ENCODE data around the gene ANKRD33B. TPM values are rescaled to one million over a fixed set of nuclear protein-coding genes. Genes with fewer than 3 reads are reported as not detected.

The ANKRD33B gene
- total RNA-seq, 1 experiment from 2014 or later = 14.9 TPM

- H3K36me3 ChIP-seq (ENCODE audit: low read depth, low read length) = no peaks in the 10 kb centered on the region
- H3K9ac ChIP-seq (ENCODE audit: low read length) = no peak overlapping the region
- no peaks in the 10 kb centered on the region for H4K20me1 ChIP-seq (ENCODE audit: low read length)
- peaks cover 45% of the 10 kb centered on the region for H3K79me2 ChIP-seq (ENCODE audit: low read length)
- POLR2A ChIA-PET (ENCODE audit: unreplicated experiment) = interaction anchor here (0.6 kb wide), 1 partner anchor 29 kb away, joined by 8 read pairs; no protein-coding TSS in a partner anchor
- no TSS peak for BruUV-seq (replicated peaks)
- DNase-seq (peak; percentile 93), ATAC-seq (peak; percentile 48)
- no peak overlapping the region for H2AFZ ChIP-seq (ENCODE audit: low read length)
- H3K9me3 ChIP-seq (ENCODE audit: low read length) = no peaks in the 10 kb centered on the region
- intact Hi-C loops (cut with micrococcal nuclease) = no loop called here
- H3K27me3 ChIP-seq (ENCODE audit: low read length) = no peaks in the 10 kb centered on the region
- no peaks in the 10 kb centered on the region for H3K9me2 ChIP-seq (replicated peaks; ENCODE audit: low read length)
- no peak overlapping the region for H3K4me3 ChIP-seq (ENCODE audit: low read length)
- peaks cover 27% of the 10 kb centered on the region for H3K4me1 ChIP-seq (ENCODE audit: insufficient read depth, low read length)
- peak overlapping the region; percentile 25 for H3K27ac ChIP-seq (ENCODE audit: low read length)
- H3F3A ChIP-seq (ENCODE audit: low read length, unreplicated experiment) = no peaks in the 10 kb centered on the region
- TF ChIP-seq CTCF (conservative IDR thresholded peaks at IDR 0.05; ENCODE audit: low read depth, low read length) = no peak
- no peak for TF ChIP-seq EZH2phosphoT487 (IDR thresholded peaks at IDR 0.05; ENCODE audit: borderline replicate concordance, low read length)
- TF ChIP-seq EZH2 (IDR thresholded peaks at IDR 0.05; ENCODE audit: low read length, unreplicated experiment) = no peak
- CTCF ChIA-PET = no interaction called here
- peak overlapping the region; percentile 9 for H3K4me2 ChIP-seq (ENCODE audit: low read length)
Observed at GRCh38 chr5:10590226-10590999, 26.5 kb downstream of the ANKRD33B start.

- H3K27ac ChIP-seq (ENCODE audit: low read length) = peak overlapping the region; percentile 25
- peaks cover 33% of the 10 kb centered on the region for H3K4me1 ChIP-seq (ENCODE audit: insufficient read depth, low read length)
- POLR2A ChIA-PET (ENCODE audit: unreplicated experiment) = no interaction called here
- no peaks in the 10 kb centered on the region for H4K20me1 ChIP-seq (ENCODE audit: low read length)
- H3F3A ChIP-seq (ENCODE audit: low read length, unreplicated experiment) = no peaks in the 10 kb centered on the region
- BruUV-seq (replicated peaks) = no TSS peak
- peak overlapping the region; percentile 9 for H3K4me2 ChIP-seq (ENCODE audit: low read length)
- intact Hi-C loops (cut with micrococcal nuclease) = no loop called here
- no peak for TF ChIP-seq CTCF (conservative IDR thresholded peaks at IDR 0.05; ENCODE audit: low read depth, low read length)
- no peak for TF ChIP-seq EZH2 (IDR thresholded peaks at IDR 0.05; ENCODE audit: low read length, unreplicated experiment)
- no peak for TF ChIP-seq EZH2phosphoT487 (IDR thresholded peaks at IDR 0.05; ENCODE audit: borderline replicate concordance, low read length)
- no peaks in the 10 kb centered on the region for H3K9me3 ChIP-seq (ENCODE audit: low read length)
- no peak overlapping the region for H2AFZ ChIP-seq (ENCODE audit: low read length)
- H3K4me3 ChIP-seq (ENCODE audit: low read length) = no peak overlapping the region
- ATAC-seq (no peak), DNase-seq (no peak)
- CTCF ChIA-PET = interaction anchor here (0.6 kb wide), 1 partner anchor 36 kb away, joined by 3 read pairs; no protein-coding TSS in a partner anchor
- no peak overlapping the region for H3K9ac ChIP-seq (ENCODE audit: low read length)
- H3K27me3 ChIP-seq (ENCODE audit: low read length) = no peaks in the 10 kb centered on the region
- no peaks in the 10 kb centered on the region for H3K36me3 ChIP-seq (ENCODE audit: low read depth, low read length)
- peaks cover 38% of the 10 kb centered on the region for H3K79me2 ChIP-seq (ENCODE audit: low read length)
- H3K9me2 ChIP-seq (replicated peaks; ENCODE audit: low read length) = no peaks in the 10 kb centered on the region
Observed at GRCh38 chr5:10591159-10591558, 27.3 kb downstream of the ANKRD33B start.

GRCh38 chr5:10591966-10592365 is 28.1 kb downstream of the ANKRD33B start:
- Histone ChIP-seq H3K27me3 (ENCODE audit: low read length) (no peaks in the 10 kb centered on the region), H3K36me3 (ENCODE audit: low read depth, low read length) (no peaks in the 10 kb centered on the region), H3K4me1 (ENCODE audit: insufficient read depth, low read length) (peaks cover 41% of the 10 kb centered on the region), H3K27ac (ENCODE audit: low read length) (no peak overlapping the region), H3K9me3 (ENCODE audit: low read length) (no peaks in the 10 kb centered on the region), H3F3A (ENCODE audit: low read length, unreplicated experiment) (no peaks in the 10 kb centered on the region), H3K9me2 (replicated peaks; ENCODE audit: low read length) (no peaks in the 10 kb centered on the region), H3K9ac (ENCODE audit: low read length) (no peak overlapping the region), H3K4me3 (ENCODE audit: low read length) (no peak overlapping the region), H3K4me2 (ENCODE audit: low read length) (no peak overlapping the region), H4K20me1 (ENCODE audit: low read length) (no peaks in the 10 kb centered on the region), H3K79me2 (ENCODE audit: low read length) (peaks cover 44% of the 10 kb centered on the region), H2AFZ (ENCODE audit: low read length) (no peak overlapping the region)
- ATAC-seq (no peak), DNase-seq (peak; percentile 30)
- no TSS peak for BruUV-seq (replicated peaks)
- TF ChIP-seq EZH2phosphoT487 (IDR thresholded peaks at IDR 0.05; ENCODE audit: borderline replicate concordance, low read length) (no peak), CTCF (conservative IDR thresholded peaks at IDR 0.05; ENCODE audit: low read depth, low read length) (no peak), EZH2 (IDR thresholded peaks at IDR 0.05; ENCODE audit: low read length, unreplicated experiment) (no peak)
- intact Hi-C loops (cut with micrococcal nuclease) = no loop called here
- ChIA-PET CTCF (interaction anchor here (0.6 kb wide), 1 partner anchor 36 kb away, joined by 3 read pairs; no protein-coding TSS in a partner anchor), POLR2A (ENCODE audit: unreplicated experiment) (no interaction called here)

Data from PC-3 (cell line).